GM21447 (cell line): ENCODE measurements around the gene PGLYRP3.
A peak's percentile ranks its signal among the peaks of the same experiment; 100 is the strongest.
"Not testable (repeated sequence)": the region's sequence is repeated elsewhere in the genome, so short reads cannot be mapped to it uniquely, and the experiment has no call there.

Experiments
- ATAC-seq: cut with Tn5 transposase; IDR thresholded peaks from one replicate; pipeline ENCODE4 v1.9.1; 2021; ENCODE audit not compliant: unreplicated experiment

The PGLYRP3 gene

DNA sequence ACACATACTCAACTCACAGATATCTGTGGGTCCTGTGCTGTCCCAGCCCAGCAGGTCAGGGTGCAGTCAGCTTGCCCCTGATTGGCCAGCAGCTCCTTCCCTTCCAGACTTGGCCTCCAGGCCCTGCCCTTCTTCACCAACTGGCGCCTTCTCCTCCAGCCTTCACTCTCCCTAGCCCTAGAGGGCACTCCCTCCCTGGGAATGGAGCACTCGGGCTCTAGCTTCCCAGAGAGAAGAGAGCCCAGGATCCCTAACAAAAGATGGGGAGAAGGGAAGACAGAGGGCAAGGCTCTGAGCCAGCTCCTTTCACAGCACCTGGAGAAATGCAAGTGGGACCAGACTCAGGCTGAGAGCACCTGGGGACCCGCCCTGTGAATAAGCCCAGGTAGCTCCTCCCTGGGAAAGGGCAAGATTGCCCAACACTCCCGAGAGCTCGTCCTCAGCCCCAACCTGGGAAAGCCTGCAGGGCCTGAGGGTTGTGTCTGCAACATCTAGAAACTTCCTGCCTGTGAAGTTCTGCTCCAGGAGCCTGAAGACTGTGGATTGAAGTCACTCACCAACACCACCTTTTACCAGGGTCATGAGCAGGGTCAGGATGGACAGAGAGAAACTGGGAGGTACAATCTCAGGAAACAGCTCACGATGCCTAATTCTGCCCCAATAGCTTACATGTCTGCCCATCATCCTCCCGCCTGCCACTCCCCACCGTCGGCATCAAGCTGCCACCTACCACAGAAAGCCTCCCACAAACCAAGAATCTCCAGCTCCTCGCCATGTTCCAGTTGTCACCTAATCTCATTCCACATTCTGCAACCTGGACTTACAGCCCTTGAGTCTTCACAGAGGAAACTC is 36.0 kb upstream of the PGLYRP3 start, which contains the start of gene PGLYRP4:
Gene PGLYRP4 (minus strand): TSS at position 331 of the 852 bp plus-strand sequence. CDS start 909 bp downstream, outside the sequence.
- no peak for ATAC-seq

DNA sequence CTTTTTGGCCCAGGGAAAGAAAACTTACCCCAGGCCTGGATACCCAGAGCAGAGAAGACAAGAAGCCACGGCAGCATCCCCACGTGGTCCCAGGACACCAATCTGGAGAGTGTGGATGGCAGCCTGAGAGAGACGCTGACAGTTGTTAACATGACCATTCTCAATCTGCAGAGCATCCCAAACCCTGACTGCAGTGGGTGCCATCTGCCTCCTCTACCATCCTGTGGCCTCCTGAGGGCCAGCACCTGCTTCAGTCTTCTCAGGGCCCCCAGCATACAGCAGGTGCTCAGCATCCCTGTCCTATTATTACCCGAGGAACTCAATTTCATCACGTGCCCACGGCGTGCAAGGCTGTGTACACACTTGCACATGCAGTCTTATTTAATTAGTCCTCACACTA is 35.1 kb upstream of the PGLYRP3 start:
- ATAC-seq, result no peak

DNA sequence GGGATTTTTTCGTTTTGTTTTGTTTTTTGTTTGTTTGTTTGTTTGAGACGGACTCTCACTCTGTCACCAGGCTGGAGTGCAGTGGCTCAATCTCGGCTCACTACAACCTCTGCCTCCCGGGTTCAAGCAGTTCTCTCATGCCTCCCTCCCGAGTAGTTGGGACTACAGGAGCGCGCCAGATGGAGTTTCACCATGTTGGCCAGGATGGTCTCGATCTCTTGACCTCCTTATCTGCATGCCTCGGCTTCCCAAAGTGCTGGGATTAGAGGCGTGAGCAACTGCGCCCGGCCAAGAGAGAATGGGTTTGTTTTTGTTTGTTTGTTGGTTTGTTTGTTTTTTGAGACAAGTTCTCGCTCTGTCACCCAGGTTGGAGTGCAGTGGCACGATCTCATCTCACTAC is 34.3 kb upstream of the PGLYRP3 start:
- ATAC-seq, result not testable (repeated sequence)

DNA sequence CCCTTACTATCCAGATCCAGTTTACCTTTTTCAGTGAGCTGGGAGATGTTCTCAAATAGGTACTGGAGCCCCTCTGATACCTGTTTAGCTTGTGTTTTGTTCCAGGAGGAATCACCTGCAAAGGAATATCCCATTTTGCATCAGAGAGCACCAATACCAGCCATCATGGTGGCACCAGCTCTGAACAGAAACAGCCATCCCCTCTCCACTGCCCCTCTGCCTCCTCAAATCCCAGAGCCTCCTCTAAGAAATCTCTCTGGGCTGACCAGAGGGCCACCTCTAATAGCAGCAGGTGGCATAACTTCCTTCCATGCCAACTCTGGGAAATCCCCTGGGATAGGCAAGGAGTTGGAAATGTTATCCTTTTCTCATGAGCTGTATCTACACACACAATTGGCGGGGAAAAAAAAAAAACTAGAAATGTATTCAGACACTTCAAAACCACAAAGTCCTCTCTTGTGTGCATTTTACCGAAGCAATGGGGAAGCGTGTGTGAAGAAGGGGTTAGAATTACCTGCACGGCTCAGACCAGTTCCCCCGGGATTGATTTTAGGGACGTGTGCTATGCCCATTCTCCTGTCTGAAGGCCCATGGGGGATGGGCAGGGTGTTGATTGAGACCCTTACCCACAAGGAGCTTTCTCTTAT is 33.4 kb upstream of the PGLYRP3 start:
- peak; percentile 19 for ATAC-seq

DNA sequence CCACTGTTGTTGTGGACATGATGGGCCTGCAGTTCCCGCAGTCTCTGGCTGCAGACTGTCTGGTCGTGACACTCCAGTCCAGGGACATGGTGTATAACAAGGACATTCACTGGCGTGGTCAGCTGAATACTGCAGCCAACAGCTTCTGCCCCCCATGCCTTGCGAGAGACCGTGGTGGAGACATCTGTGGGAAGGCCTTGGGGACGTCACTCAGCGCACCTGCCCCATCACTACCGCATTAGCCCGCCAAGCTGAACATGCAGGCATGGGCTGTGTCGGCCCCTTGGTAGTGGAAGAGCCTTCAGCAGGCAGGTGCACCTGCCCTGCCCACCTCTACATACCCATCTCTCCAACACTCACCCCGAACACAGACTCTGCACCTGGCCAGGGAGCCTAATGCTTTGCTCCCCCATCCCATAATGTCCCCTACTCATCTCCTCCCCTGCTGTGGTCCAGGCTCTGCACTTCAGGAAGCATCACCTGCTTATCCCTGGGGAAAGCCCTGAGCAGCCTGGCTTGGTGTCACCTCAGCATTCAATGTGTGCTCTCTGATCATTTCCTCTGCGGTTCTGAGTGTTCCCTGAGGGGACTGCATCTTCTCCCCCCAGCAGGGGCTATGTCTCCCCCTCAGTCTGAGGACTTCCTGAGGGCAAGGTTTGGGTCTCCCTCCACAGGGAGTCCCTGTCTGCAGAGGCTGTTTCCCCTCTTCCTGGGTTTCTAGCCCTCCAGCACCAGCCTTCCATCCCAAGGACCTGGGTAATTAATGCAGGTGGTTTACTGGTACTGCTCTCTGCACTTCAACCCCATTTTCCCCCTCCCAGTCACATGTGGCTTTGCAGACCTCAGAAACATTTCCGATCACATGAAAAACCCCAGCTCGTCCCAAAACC is 32.7 kb upstream of the PGLYRP3 start:
- peak; percentile 45 for ATAC-seq

DNA sequence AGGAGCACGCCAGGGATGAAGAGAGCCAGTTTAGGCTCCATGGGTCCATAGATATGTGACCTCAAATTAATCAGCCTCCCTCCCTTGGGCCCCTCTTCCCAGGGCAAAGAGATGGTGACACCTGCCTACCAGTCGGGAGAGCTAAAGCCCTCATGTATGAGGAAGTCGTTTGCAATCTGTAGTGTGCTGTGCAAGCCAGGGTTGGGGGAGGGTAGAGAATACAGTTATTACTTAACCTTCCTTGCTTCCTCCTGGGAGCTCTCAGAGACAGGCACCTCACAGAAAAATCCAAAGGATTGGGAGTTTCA is 31.9 kb upstream of the PGLYRP3 start:
- no peak for ATAC-seq

DNA sequence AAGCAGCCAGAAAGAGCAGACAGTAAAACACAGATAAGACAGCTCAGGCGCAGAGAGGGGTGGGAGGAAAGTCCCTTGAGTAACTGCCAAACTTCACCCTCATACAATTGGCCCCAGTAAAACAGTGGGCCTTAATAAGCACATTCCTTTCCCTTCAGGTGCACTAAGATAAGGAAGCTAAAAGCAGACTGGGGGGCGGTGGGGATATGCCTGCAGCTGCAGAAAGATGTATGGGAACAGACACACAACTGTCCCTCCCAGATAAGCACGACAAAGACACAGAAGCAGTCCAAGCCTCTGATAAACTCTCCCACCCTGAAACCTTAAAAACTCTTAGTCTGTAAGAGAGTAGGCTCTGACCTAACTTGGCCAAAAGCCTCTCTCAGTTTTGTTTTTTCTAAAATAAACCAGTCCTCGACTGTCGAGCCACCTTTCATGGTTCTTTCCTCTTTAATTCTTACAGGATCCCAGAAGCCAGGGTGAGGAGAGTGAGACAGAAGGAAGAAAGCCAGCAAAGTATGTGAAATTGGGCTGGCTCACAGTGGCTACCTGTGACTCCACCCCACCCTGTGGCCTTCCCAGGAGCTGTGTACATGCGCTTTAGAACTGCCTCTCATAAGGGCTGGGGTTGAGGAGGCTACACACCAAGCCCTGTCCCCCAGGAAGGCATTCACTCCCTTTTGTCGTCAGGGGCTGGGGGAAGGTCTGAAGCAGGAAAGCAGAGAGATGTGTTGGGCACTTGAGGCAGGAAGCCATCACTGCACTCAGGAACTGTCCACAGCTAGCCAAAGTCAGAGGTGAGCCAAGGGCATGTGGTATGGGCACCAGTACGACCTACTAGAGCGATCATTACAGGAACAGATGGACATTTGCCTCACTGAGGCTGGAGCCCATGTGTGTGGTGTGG is 31.3 kb upstream of the PGLYRP3 start:
- ATAC-seq, result no peak

DNA sequence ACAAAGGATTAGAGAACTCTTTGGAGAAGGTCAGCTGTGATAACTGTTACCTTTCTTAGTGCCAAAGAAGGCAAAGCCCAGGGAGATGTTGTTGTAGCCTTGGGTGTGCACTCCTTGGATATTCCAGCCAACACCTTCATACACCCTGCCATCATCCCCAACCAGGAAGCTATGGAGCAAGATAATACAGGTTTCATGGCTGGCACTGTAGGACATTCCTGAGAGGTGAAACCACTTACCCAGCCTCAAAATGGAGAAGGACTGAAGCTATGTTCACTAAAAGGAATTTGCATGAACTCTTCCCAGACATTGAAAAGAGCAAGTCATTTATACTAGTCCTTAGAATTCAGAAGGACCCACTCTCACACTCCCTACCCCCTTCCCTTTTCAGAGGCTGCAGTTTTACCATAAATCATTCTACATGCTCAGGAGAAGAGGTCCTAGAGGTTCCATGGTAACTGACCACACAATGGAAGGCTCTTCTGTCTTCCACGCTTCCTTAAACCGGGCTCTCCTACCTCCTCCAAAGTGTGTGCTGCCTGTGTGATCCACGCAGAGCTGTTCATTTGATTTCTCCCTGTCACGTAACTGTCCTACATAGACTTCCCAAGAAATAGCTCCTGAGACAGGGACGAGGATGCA is 30.4 kb upstream of the PGLYRP3 start:
- ATAC-seq, result no peak

DNA sequence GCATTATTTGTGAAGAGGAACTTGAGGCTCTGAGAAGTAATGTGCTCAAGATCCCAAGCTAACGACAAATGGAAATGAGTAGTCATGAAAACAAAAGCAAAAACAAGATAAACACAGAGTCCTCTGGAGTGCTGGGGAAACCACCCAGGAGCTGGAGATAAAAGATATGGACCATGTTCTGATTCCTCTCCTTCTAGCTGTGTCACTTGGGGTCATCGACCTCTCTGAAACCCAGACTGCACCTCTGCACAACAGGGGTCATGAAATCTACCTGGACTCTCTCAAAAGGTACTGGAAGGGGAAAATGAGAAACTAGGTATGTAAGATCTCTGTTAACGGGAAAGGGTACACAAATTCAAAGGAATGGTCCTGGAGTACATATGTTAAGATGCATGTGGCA is 29.4 kb upstream of the PGLYRP3 start:
- no peak for ATAC-seq

DNA sequence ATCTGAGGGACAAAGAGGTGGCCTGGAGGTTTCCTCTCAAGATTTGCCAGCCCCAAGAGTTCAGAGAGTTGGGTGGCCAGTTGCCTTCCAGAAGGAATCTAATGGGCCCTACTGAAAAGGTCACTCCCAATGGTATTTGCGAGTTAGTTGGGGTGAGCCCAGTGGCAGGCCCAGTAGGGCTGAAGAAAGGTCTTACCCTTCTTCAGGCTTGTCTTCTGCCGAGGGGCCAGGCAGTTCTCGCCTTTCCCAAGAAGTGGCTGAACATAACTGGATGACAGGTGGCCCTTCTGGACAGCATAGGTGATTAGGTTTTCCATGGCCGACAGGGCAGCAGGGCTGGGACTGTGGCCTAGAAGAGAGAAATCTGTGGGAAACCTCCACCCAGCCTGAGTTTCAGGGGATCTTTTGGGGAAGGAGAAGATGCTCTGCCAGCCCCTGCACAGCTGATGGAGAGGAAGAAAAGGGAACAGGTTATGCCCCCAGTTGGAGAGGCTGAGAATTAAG is 28.7 kb upstream of the PGLYRP3 start:
- no peak for ATAC-seq

DNA sequence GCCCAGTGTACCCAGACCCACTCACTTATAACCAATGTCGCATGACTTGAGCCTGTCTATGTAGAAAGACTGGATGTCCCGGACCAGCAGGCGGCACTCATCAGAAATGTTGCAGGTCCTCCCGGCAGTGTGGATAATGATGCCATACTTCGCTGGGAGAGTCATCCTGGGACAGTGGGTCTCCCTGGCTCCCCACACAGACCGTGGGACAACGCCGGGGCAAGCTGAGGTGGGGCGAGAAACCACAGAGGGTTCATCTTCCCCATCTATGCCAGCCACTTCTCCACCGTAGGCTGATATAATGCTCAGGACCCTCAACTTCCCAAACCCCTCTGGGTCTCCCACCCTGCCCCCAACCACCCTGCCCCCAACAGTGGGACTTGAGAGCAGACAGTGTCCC is 27.6 kb upstream of the PGLYRP3 start:
- no peak for ATAC-seq

DNA sequence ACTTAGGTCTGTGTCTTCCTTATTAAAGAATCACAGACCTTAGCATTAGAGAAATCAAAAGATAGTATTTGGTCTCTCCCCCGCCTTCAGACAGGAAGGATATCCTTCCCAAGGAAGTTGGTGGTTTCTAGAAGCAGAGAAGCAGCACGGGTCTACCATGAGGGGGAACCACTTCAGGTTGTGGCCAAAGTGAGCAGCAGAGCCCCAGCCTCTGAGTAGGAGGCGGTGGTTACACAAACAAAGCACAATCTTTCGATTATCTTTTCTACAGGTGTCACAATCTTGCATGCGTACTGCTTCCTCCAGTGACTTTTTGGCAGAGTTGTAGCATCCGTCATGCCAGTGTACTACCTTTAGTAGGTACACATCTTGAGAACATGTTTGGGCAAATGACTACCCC is 27.1 kb upstream of the PGLYRP3 start:
- ATAC-seq, result no peak

DNA sequence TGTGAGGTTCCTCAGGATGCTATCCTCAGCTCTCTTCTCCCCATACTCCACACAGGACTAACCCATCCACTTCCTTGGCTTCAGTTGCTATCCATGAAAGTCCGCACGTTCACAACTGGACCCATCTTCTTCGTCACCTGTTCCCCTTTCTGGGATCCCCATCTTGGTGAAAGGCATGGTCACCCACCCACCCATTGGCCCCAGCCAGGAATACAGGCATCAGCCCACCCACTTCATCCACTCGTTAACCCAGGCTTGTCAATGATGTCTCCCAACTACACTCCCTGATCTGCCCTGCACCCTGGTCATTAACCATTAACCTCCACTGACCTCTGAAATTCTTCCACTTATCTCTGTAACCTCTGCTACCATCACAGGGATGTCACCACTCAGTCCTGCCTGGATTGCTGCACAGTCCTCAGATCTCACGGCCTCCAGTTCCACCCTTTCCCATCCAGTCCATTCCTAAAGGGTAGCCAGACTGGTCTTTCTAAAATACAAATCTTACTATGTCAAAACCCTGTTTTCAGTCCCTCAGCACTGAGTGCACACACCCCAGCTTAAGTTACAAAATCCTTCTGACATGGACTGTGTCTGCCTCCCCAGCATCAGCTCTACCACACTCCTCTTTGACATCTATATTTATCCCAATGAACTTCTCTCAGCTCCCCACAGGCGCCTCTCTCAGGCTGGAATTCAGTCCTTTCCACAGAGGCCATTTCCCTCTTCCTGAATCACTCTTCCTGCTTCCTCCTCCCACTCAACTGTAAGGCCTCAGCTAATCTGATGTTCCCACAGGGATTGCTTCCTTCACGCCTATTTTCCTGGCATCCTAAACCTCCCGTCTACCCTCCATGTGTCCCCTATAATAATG is 25.5 kb upstream of the PGLYRP3 start:
- no peak for ATAC-seq

DNA sequence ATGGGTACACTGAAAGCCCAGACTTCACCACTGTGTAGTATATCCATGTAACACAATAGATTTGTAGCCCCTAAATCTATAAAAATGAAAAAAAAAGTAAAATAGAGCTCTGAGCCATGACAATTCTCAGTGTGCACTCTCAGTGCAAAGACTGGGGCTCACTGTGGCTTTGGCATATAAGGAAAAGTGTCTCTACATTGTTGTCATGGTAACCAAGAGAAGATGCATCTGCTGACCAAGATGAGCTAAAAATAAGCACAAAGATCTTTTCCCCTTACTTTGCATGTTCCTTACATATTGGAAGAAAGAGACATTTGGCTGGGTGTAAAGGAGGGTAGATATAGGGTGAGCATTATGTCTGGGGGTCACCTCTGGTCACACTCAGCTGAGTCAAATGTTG is 23.9 kb upstream of the PGLYRP3 start:
- ATAC-seq, result no peak

DNA sequence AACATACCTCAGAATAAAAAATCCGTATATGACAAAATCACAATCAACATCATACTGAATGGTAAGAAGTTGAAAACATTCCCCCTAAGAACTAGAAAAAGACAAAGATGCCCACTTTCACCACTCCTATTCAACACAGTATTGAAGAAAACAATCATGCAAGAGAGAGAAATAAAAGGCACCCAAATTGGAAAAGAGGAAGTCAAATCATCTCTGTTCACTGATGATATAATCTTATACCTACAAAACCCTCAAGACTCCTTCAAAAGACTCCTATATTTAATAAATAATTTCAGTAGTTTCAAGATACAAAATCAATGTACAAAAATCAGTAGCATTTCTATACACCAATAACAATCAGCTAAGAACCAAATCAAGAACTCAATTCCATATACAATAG is 21.1 kb upstream of the PGLYRP3 start:
- ATAC-seq, result no peak

DNA sequence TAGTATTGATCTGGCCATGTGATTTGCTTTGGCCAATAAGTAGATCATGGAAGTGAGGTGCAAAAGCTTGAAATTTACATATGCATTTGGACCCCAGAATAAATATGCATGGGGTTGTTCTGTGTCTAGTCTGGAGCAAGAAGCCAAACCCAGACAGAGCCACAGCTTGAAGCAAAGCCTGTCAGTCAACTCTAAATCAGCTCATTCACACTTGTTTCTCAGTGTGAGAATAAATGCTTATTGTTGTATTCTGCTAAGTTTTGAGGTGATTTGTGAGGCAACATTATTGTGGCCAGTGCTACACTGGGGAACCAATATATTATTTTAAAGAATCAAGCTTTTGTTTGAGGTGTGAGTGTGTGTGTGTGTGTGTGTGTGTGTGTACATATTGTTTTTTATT is 12.2 kb upstream of the PGLYRP3 start:
- ATAC-seq, result no peak

DNA sequence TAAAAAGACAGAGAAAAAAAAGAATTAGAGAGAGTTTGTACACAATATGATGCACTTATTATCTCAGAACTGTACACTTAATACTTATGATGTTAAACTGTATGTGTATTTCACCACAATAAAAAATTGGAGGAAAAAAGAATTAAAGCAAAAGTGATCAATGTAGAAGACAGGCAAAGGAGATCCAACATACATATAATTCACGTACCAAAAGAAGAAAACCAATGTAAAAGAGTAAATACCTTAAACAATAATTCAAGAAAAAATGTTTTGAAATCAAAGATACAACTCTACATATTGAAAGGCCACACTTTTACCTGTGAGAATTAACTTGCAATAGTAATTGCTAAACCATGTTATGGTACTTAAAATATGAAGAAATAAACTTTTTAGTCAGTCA is 9.8 kb upstream of the PGLYRP3 start:
- no peak for ATAC-seq

DNA sequence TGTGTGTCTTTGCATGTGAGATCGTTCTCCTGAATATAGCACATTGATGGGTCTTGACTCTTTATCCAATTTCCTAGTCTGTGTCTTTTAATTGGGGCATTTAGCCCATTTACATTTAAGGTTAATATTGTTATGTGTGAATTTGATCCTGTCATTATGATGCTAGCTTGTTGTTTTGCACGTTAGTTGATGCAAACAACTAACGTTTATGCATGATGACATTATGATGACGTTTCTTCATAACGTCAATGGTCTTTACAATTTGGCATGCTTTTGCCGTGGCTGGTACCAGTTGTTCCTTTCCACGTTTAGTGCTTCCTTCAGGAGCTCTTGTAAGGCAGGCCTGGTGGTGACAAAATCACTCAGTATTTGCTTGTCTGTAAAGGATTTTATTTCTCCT is 5.4 kb upstream of the PGLYRP3 start:
- not testable (repeated sequence) for ATAC-seq

DNA sequence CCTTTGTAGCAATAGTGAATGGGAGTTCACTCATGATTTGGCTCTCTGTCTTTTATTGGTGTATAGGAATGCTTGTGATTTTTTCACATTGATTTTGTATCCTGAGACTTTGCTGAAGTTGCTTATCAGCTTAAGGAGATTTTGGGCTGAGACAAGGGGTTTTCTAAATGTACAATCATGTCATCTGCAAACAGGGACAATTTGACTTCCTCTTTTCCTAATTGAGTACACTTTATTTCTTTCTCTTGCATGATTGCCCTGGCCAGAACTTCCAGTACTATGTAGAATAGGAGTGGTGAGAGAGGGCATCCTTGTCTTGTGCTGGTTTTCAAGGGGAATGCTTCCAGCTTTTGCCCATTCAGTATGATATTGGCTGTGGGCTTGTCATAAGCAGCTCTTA is 3.3 kb upstream of the PGLYRP3 start:
- not testable (repeated sequence) for ATAC-seq
